Breast epithelium (tissue), 3 donors: Measurements from ENCODE around the gene TSHZ3.

Source experiments
- CTCF ChIP-seq, 3 donors: fragments of 450-650 bp; IDR thresholded peaks; one replicate each; pipeline ENCODE4 v1.5.1; 2016 to 2017; ENCODE audit warnings: antibody characterized with exemption in 3 of 3, mild to moderate bottlenecking in 3 of 3, moderate library complexity in 3 of 3
- POLR2A ChIP-seq: fragments of 450-650 bp; IDR thresholded peaks from one replicate; pipeline ENCODE4 v1.6.1; 2016; ENCODE audit warnings: antibody characterized with exemption, mild to moderate bottlenecking, moderate library complexity
- POLR2AphosphoS5 ChIP-seq, 3 donors: sonication (generic); formaldehyde crosslinking; IDR thresholded peaks; one replicate each; pipeline ENCODE4 v1.6.1; 2017; ENCODE audit warnings: antibody characterized with exemption in 3 of 3

- TF ChIP-seq CTCF (IDR thresholded peaks at IDR 0.05) (no peak), POLR2A (no peak), POLR2AphosphoS5 (IDR thresholded peaks at IDR 0.05) (no peak)
These were observed 36.5 kb upstream of the TSHZ3 start for GRCh38 chr19:31385744-31386143.
